WTC11 (cell line): ENCODE data around the gene METTL1. TPM values are rescaled to one million over a fixed set of nuclear protein-coding genes. Genes with fewer than 3 reads are reported as not detected.

Experiments
- ATAC-seq: fragments of 200-7000 bp; cut with Tn5 transposase; 2 replicates; pipeline ENCODE4 v1.10.0; 2021; ENCODE audit warnings: mild to moderate bottlenecking, moderate library complexity
- CTCF ChIA-PET: fragments of 300-600 bp; sonication (Branson Sonifier 250); formaldehyde crosslinking; loops from one replicate; lab custom pipeline; 2021; ENCODE audit warnings: antibody characterized with exemption; lab: Charles Lee
- POLR2A ChIA-PET: fragments of 350-600 bp; sonication (Branson Sonifier 250); formaldehyde crosslinking; loops from one replicate; lab custom pipeline; 2021; ENCODE audit warnings: antibody characterized with exemption; lab: Charles Lee
- DNase-seq: peaks from one replicate; pipeline ENCODE4 v3.0.0; 2021; ENCODE audit warnings: low spot score
- H3K27ac Mint-ChIP-seq: 2 replicates; pipeline ENCODE4 v1.8.0; 2021; ENCODE audit warnings: mixed read lengths
- H3K27me3 Mint-ChIP-seq: 2 replicates; pipeline ENCODE4 v1.8.0; 2021; ENCODE audit warnings: low read depth, mild to moderate bottlenecking, moderate library complexity, mixed read lengths
- H3K36me3 Mint-ChIP-seq: 2 replicates; pipeline ENCODE4 v1.8.0; 2021; ENCODE audit warnings: mixed read lengths
- H3K4me1 Mint-ChIP-seq: 2 replicates; pipeline ENCODE4 v1.8.0; 2022; ENCODE audit warnings: mixed read lengths
- H3K4me3 Mint-ChIP-seq: 2 replicates; pipeline ENCODE4 v1.8.0; 2021; ENCODE audit warnings: mild to moderate bottlenecking, moderate library complexity, mixed read lengths
- H3K9me3 Mint-ChIP-seq: 2 replicates; pipeline ENCODE4 v1.8.0; 2021; ENCODE audit warnings: mixed read lengths
- AFF4 ChIP-seq: sonication (generic); formaldehyde crosslinking; IDR thresholded peaks from 2 replicates; pipeline ENCODE4 v1.8.1; 2023; ENCODE audit warnings: mild to moderate bottlenecking, missing genetic modification reagents, borderline replicate concordance
- GABPB1 ChIP-seq: sonication (generic); formaldehyde crosslinking; IDR thresholded peaks from 2 replicates; pipeline ENCODE4 v1.8.1; 2023; ENCODE audit warnings: mild to moderate bottlenecking, missing genetic modification reagents
- PRDM15 ChIP-seq: sonication (generic); formaldehyde crosslinking; IDR thresholded peaks from 2 replicates; pipeline ENCODE4 v1.8.0; 2022; ENCODE audit warnings: missing genetic modification reagents
- TEAD1 ChIP-seq: sonication (generic); formaldehyde crosslinking; IDR thresholded peaks from 2 replicates; pipeline ENCODE4 v1.8.0; 2022; ENCODE audit warnings: mild to moderate bottlenecking, missing genetic modification reagents
- total RNA-seq: library from RNA; stranded (reverse); gene quantifications from 3 replicates; pipeline ENCODE4 v1.2.3, GENCODE V29; 2021
- TF ChIP-seq, protein P1 (sequence below): fragments of 250-450 bp; sonication (Bioruptor Pico); IDR thresholded peaks from 2 replicates; pipeline ENCODE4 v1.9.0; 2021; ENCODE audit warnings: mild to moderate bottlenecking, borderline replicate concordance

METTL1 gene
- total RNA-seq, 1 experiment from 2014 or later, result 25.5 TPM

- TF ChIP-seq AFF4 (CRISPR knock-in tag), result no peak
- TF ChIP-seq, protein P1, sequence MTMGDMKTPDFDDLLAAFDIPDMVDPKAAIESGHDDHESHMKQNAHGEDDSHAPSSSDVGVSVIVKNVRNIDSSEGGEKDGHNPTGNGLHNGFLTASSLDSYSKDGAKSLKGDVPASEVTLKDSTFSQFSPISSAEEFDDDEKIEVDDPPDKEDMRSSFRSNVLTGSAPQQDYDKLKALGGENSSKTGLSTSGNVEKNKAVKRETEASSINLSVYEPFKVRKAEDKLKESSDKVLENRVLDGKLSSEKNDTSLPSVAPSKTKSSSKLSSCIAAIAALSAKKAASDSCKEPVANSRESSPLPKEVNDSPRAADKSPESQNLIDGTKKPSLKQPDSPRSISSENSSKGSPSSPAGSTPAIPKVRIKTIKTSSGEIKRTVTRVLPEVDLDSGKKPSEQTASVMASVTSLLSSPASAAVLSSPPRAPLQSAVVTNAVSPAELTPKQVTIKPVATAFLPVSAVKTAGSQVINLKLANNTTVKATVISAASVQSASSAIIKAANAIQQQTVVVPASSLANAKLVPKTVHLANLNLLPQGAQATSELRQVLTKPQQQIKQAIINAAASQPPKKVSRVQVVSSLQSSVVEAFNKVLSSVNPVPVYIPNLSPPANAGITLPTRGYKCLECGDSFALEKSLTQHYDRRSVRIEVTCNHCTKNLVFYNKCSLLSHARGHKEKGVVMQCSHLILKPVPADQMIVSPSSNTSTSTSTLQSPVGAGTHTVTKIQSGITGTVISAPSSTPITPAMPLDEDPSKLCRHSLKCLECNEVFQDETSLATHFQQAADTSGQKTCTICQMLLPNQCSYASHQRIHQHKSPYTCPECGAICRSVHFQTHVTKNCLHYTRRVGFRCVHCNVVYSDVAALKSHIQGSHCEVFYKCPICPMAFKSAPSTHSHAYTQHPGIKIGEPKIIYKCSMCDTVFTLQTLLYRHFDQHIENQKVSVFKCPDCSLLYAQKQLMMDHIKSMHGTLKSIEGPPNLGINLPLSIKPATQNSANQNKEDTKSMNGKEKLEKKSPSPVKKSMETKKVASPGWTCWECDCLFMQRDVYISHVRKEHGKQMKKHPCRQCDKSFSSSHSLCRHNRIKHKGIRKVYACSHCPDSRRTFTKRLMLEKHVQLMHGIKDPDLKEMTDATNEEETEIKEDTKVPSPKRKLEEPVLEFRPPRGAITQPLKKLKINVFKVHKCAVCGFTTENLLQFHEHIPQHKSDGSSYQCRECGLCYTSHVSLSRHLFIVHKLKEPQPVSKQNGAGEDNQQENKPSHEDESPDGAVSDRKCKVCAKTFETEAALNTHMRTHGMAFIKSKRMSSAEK (CRISPR knock-in tag), result no peak
- no peak for TF ChIP-seq TEAD1
- TF ChIP-seq, all 79 proteins: peak for 0
Measured at GRCh38 chr12:57737467-57738460, 34.1 kb downstream of the METTL1 start (continued).

DNA sequence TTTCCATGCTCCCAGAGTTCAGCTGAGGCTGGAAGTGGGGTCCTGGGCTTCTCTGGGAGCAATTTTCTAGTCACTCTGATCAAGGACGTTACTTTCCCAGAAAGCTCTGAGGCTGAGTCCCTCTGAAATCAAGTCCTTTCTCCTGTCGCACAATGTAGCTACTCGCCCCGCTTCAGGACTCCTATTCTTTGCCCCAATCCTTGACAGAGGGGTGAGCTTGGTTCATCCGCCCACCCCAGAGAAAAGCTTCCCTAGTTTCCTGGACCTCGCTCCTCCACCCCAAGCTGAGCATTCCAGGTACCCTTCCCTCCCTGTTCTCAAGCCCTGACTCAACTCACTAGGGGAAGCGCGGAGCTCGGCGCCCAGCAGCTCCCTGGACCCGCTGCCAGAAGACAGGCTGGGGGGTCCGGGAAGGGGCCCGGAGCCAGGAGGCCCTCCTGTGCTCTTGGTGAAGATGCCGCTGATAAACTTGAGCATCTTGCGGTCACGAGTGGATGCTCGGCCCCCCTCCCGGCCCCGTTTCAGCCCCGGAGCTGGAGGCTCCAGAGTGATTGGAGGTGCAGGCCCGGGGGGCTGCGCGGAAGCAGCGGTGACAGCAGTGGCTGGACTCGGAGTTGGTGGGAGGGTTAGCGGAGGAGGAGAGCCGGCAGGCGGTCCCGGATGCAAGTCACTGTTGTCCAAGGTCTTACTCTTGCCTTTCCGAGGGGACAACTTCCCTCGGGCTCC lies 35.0 kb downstream of the METTL1 start:
- POLR2A ChIA-PET, result interaction anchor here (0.6 to 2.2 kb wide), 6 partner anchors 8 to 170 kb away, joined by 3 to 12 read pairs (median 4); partner anchors contain the start of genes CDK4, EEF1AKMT3, METTL1 and TSPAN31
- Mint-ChIP-seq H3K4me1 (peaks cover 25% of the 10 kb centered on the region), H3K36me3 (no peaks in the 10 kb centered on the region)
- peak; percentile 73 for TF ChIP-seq PRDM15 (CRISPR knock-in tag)
- TF ChIP-seq GABPB1 (CRISPR knock-in tag), result no peak
- TF ChIP-seq, all 79 proteins: peak for 1
- H3K9me3 Mint-ChIP-seq, result no peaks in the 10 kb centered on the region
- ATAC-seq (peak; percentile 4; the same call in 1 of the 2 replicates), DNase-seq (no peak)
- CTCF ChIA-PET, result interaction anchor here (0.5 to 6.6 kb wide), 21 partner anchors 8 to 980 kb away, joined by 3 to 146 read pairs (median 6); partner anchors contain the start of genes B4GALNT1, CYP27B1, OS9 and PIP4K2C
- H3K27ac Mint-ChIP-seq, result no peak overlapping the region
- H3K27me3 Mint-ChIP-seq, result peaks cover 95% of the 10 kb centered on the region
- H3K4me3 Mint-ChIP-seq, result peak overlapping the region; percentile 75
